K562 (cell line): ENCODE data around the gene NAV2. TPM values are rescaled to one million over a fixed set of nuclear protein-coding genes. Genes with fewer than 3 reads are reported as not detected.
A peak's percentile ranks its signal among the peaks of the same experiment; 100 is the strongest.

ENCODE experiments used
- ATAC-seq: fragments of 200-7000 bp; cut with Tn5 transposase; 3 replicates; pipeline ENCODE4 v1.9.1; 2020; ENCODE audit warnings: moderate library complexity
- BruUV-seq: library from RNA; stranded (reverse); fragments of 400-500 nt; replicated peaks from 2 replicates; lab custom pipeline; 2021; lab: Mats Ljungman, UMichigan
- CTCF ChIA-PET: fragments of 300-600 bp; formaldehyde crosslinking; extraction: SDS; loops from one replicate; lab custom pipeline; 2021; ENCODE audit warnings: low intra/inter-chr PET ratio; lab: Yijun Ruan, JAX
- POLR2A ChIA-PET: fragments of 300-600, 350-650 bp; sonication (Branson Sonifier 250); formaldehyde crosslinking; extraction: SDS; loops from one replicate; lab custom pipeline; 2021; ENCODE audit warnings: antibody characterized with exemption, inconsistent platforms; lab: Yijun Ruan, JAX
- DNase-seq, 4 experiments: peaks; one replicate each; pipeline versions ENCODE4 v3.0.0 to v3.0.0-alpha.2; 2011 to 2018; ENCODE audit warnings: low spot score in 3 of 4, mixed read lengths in 3 of 4; ENCODE audit errors: extremely low read depth in 1 of 4
- FAIRE-seq: peaks from 2 replicates; lab custom pipeline; 2011; peaks lifted over from hg19 to GRCh38; lab: Jason Lieb, UNC
- H2AFZ ChIP-seq: 2 replicates; pipeline ENCODE4 v1.6.0; 2011; ENCODE audit warnings: low read depth, low read length, control low read depth, inconsistent platforms
- H3K27ac ChIP-seq: fragments of 200-600 bp; 3 replicates; pipeline ENCODE4 v1.8.0; 2011; ENCODE audit warnings: low read depth, mild to moderate bottlenecking, control low read depth, inconsistent platforms, low read length, moderate library complexity, mixed read lengths; ENCODE audit errors: extremely low read depth
- H3K27me3 ChIP-seq, 2 experiments: fragments of 300-600 bp in 1 of 2; 2 replicates in 1 of 2; 3 replicates in 1 of 2; pipeline versions ENCODE4 v1.6.0 to v1.8.0; 2011; ENCODE audit warnings: inconsistent platforms in 2 of 2, low read length in 2 of 2, mild to moderate bottlenecking in 1 of 2, mixed read lengths in 1 of 2, moderate library complexity in 1 of 2; ENCODE audit not compliant: control insufficient read depth in 2 of 2, insufficient read depth in 2 of 2
- H3K36me3 ChIP-seq: fragments of 300-600 bp; 3 replicates; pipeline ENCODE4 v1.8.0; 2011; ENCODE audit warnings: mild to moderate bottlenecking, low read length, inconsistent platforms; ENCODE audit not compliant: control insufficient read depth, insufficient read depth
- H3K4me1 ChIP-seq, 2 experiments: fragments of 200-600 bp in 1 of 2; replicated peaks in 1 of 2; 2 replicates in 1 of 2; 3 replicates in 1 of 2; pipeline versions ENCODE4 v1.5.1 to v1.8.0; 2011; ENCODE audit warnings: inconsistent platforms in 2 of 2, low read length in 2 of 2, mild to moderate bottlenecking in 1 of 2, mixed read lengths in 1 of 2, moderate library complexity in 1 of 2; ENCODE audit not compliant: control insufficient read depth in 2 of 2, insufficient read depth in 2 of 2
- H3K4me2 ChIP-seq: 2 replicates; pipeline ENCODE4 v1.6.1; 2011; ENCODE audit warnings: low read length, control low read depth, inconsistent platforms, mixed read lengths; ENCODE audit not compliant: insufficient read depth
- H3K4me3 ChIP-seq: fragments of 200-600 bp; sonication (generic), shearing (Covaris generic); 2 replicates; pipeline ENCODE4 v1.5.1; 2016; ENCODE audit warnings: control low read depth, inconsistent platforms
- H3K79me2 ChIP-seq: fragments of 200-600 bp; 3 replicates; pipeline ENCODE4 v1.8.0; 2011; ENCODE audit warnings: low read length, inconsistent platforms; ENCODE audit not compliant: control insufficient read depth, insufficient read depth
- H3K9ac ChIP-seq, 2 experiments: 2 replicates each; pipeline versions ENCODE4 v1.6.0 to v1.6.1; 2011; ENCODE audit warnings: low read depth in 2 of 2, low read length in 2 of 2, control low read depth in 1 of 2, inconsistent platforms in 1 of 2, mild to moderate bottlenecking in 1 of 2, mixed read lengths in 1 of 2; ENCODE audit not compliant: insufficient read depth in 1 of 2
- H3K9me1 ChIP-seq: one replicate; pipeline ENCODE4 v1.6.0; 2011; ENCODE audit warnings: inconsistent platforms, mild to moderate bottlenecking, low read length, moderate library complexity; ENCODE audit not compliant: control insufficient read depth, insufficient read depth
- H3K9me3 ChIP-seq: replicated peaks from 2 replicates; pipeline ENCODE4 v1.5.1; 2011; ENCODE audit warnings: low read depth, low read length, inconsistent platforms; ENCODE audit not compliant: control insufficient read depth, insufficient read depth
- H4K20me1 ChIP-seq: replicated peaks from 2 replicates; pipeline ENCODE4 v1.6.1; 2011; ENCODE audit warnings: low read length, inconsistent platforms, mixed read lengths; ENCODE audit not compliant: control insufficient read depth, insufficient read depth
- BRD9 ChIP-seq: fragments of 450-650 bp; IDR thresholded peaks from 2 replicates; pipeline ENCODE4 v1.6.1; 2018; ENCODE audit warnings: low read depth; ENCODE audit not compliant: partially characterized antibody
- CREB1 ChIP-seq, 2 experiments: sonication (generic) in 1 of 2; formaldehyde crosslinking in 1 of 2; IDR thresholded peaks; 2 replicates each; pipeline versions ENCODE4 v1.6.1 to v1.8.0; 2012 to 2022; ENCODE audit warnings: inconsistent platforms in 1 of 2, mild to moderate bottlenecking in 1 of 2, missing genetic modification reagents in 1 of 2, moderate library complexity in 1 of 2
- DEAF1 ChIP-seq: fragments of 450-650 bp; formaldehyde crosslinking; IDR thresholded peaks from 2 replicates; pipeline ENCODE4 v1.4.0; 2020; ENCODE audit warnings: mild to moderate bottlenecking, moderate library complexity
- ELF1 ChIP-seq: fragments of 200-800 bp; sonication (Bioruptor generic); IDR thresholded peaks from 2 replicates; pipeline ENCODE4 v1.6.1; 2016; ENCODE audit warnings: missing genetic modification characterization, missing compliant biosample characterization
- HDAC3 ChIP-seq: fragments of 450-650 bp; IDR thresholded peaks from 2 replicates; pipeline ENCODE4 v1.6.1; 2018; ENCODE audit warnings: borderline replicate concordance, mild to moderate bottlenecking, moderate library complexity; ENCODE audit not compliant: partially characterized antibody
- L3MBTL2 ChIP-seq: fragments of 450-650 bp; IDR thresholded peaks from 2 replicates; pipeline ENCODE4 v1.6.1; 2016; ENCODE audit warnings: mild to moderate bottlenecking, moderate library complexity
- RBM39 ChIP-seq: fragments of 200-400 bp; formaldehyde crosslinking; optimal IDR thresholded peaks from 2 replicates; pipeline ENCODE3; 2018; ENCODE audit warnings: low read depth, low read length
- SP2 ChIP-seq: IDR thresholded peaks from 2 replicates; pipeline ENCODE4 v1.6.1; 2011; ENCODE audit warnings: mild to moderate bottlenecking, low read depth, low read length, moderate library complexity; ENCODE audit not compliant: poor library complexity, severe bottlenecking; ENCODE audit errors: extremely low read depth
- SRF ChIP-seq, 2 experiments: fragments of 250-450, 450-650 bp in 1 of 2; sonication (Bioruptor Pico) in 1 of 2; sonication (generic) in 1 of 2; formaldehyde crosslinking; IDR thresholded peaks; 2 replicates each; pipeline versions ENCODE4 v1.5.0 to v1.5.1; 2020 to 2022; ENCODE audit warnings: mild to moderate bottlenecking in 1 of 2, missing genetic modification reagents in 1 of 2
- ZBTB11 ChIP-seq, 3 experiments: fragments of 200-800 bp in 1 of 3; fragments of 250-450 bp in 1 of 3; fragments of 450-650 bp in 1 of 3; sonication (Bioruptor Pico) in 1 of 3; sonication (Bioruptor generic) in 1 of 3; formaldehyde crosslinking in 1 of 3; IDR thresholded peaks; 2 replicates each; pipeline versions ENCODE4 v1.6.1 to v1.8.0; 2016 to 2022; ENCODE audit warnings: mild to moderate bottlenecking in 2 of 3, missing genetic modification characterization in 2 of 3, missing compliant biosample characterization in 1 of 3, moderate library complexity in 1 of 3
- ZNF263 ChIP-seq: sonication (generic); formaldehyde crosslinking; IDR thresholded peaks from 2 replicates; pipeline ENCODE4 v1.8.0; 2022; ENCODE audit warnings: mild to moderate bottlenecking, missing genetic modification reagents, borderline replicate concordance
- WGBS: fragments of 100-300 bp; shearing (Covaris generic); methylation state at CpG from one replicate; pipeline ENCODE4 v1.1.6; 2016; ENCODE audit warnings: low coverage, mixed read lengths; ENCODE audit not compliant: insufficient coverage; ENCODE audit errors: missing lambda C conversion rate; 5-methylcytosine and 5-hydroxymethylcytosine counted together
- in situ Hi-C: fragments of 300-500 bp; cut with MboI; formaldehyde crosslinking; loops from 4 replicates; pipeline ENCODE4 v1.15.0; 2018; ENCODE audit warnings: inconsistent platforms, mixed read lengths
- intact Hi-C: fragments of 100-400 bp; cut with micrococcal nuclease; formaldehyde crosslinking; loops from 2 replicates; pipeline ENCODE4 v1.14.2; 2022
- polyA plus RNA-seq, 8 experiments: library from polyadenylated mRNA; depleted of rRNA in 4 of 8; stranded (reverse) in 5 of 8; unstranded in 3 of 8; fragments of >200 nt; fragmentation: Nextera tagmentation in 2 of 8; fragmentation: Illumina TruSeq in 1 of 8; extraction: Ambion mirVana in 2 of 8; extraction: Trizol in 1 of 8; gene quantifications; 2 replicates each; pipeline versions ENCODE4 v1.2.1 to v1.2.3, GENCODE V29; 2011 to 2014; ENCODE audit warnings: inconsistent platforms in 1 of 8, missing spikeins in 1 of 8
- total RNA-seq, 7 experiments: library from RNA; depleted of rRNA in 6 of 7; stranded (reverse); fragments of >200 nt in 6 of 7; fragmentation: Illumina TruSeq in 2 of 7; extraction: Trizol in 2 of 7; gene quantifications; 2 replicates each; pipeline versions ENCODE4 v1.2.1 to v1.2.3, GENCODE V29; 2011 to 2021; ENCODE audit warnings: low replicate concordance in 1 of 7
- TF ChIP-seq, protein P1 (sequence below): sonication (generic); formaldehyde crosslinking; IDR thresholded peaks from 2 replicates; pipeline ENCODE4 v1.8.1; 2023; ENCODE audit warnings: mild to moderate bottlenecking, missing genetic modification reagents
- TF ChIP-seq, protein P2 (sequence below): sonication (generic); formaldehyde crosslinking; IDR thresholded peaks from 2 replicates; pipeline ENCODE4 v1.8.0; 2022; ENCODE audit warnings: mild to moderate bottlenecking, missing genetic modification reagents

Gene NAV2
- total and polyA plus RNA-seq, 9 of the 15 experiments (the other 6 are each of a cell fraction or from before 2014, with no cell fraction given): 0.03 to 0.35 (median 0.05) TPM

DNA sequence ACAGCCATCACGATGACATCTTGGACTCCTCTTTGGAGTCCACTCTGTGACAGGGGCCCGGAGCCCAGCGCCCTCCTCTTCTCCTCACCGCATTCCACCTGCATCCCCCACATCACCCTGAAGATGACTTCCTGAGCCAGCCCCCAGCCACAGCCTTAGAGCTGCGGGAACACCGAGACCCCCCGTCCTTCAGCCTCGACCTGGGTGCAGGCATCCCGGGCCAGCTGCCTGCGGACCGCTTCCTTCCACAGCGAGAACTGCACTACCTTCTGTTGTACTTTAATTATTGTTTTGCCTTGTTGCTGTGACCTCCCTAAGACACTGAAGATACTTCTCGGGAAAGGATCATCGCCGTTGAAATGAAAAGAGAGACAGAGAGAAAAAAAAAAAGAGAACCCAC is 405.6 kb downstream of the NAV2 start:
- intact Hi-C loops: no loop called here
- DNase-seq: no peak
- in situ Hi-C loops: no loop called here
- H3K9ac ChIP-seq: no peak overlapping the region
- no peak for FAIRE-seq
- no peak overlapping the region for H3K27ac ChIP-seq
- peaks cover 3 to 13% of the 10 kb centered on the region in 2 experiments; a peak in 4 of 5 replicates for H3K4me1 ChIP-seq
- H3K36me3 ChIP-seq: no peaks in the 10 kb centered on the region
- CTCF ChIA-PET: no interaction called here
- no peaks in the 10 kb centered on the region for H3K9me3 ChIP-seq
- no peaks in the 10 kb centered on the region for H3K79me2 ChIP-seq
- WGBS: 30% methylated on average over 15 of the region's 15 CpGs
- H4K20me1 ChIP-seq: no peaks in the 10 kb centered on the region
- H2AFZ ChIP-seq: 0 out of 2 replicates have a peak overlapping the region, but pooled peaks have one; percentile 81
- no peaks in the 10 kb centered on the region for H3K9me1 ChIP-seq
- no peak overlapping the region for H3K4me2 ChIP-seq
- POLR2A ChIA-PET: no interaction called here
- H3K27me3 ChIP-seq: peaks cover 0 to 6% of the 10 kb centered on the region in 2 experiments; a peak in 2 of 5 replicates
- no TSS peak for BruUV-seq
- H3K4me3 ChIP-seq: no peak overlapping the region
- no peak for ATAC-seq
- TF ChIP-seq ELF1 (no peak), SRF (CRISPR knock-in tag; IDR thresholded peaks at IDR 0.05) (no peak), ZNF263 (CRISPR knock-in tag) (no peak), CREB1 (IDR thresholded peaks at IDR 0.05) (no peak), CREB1 (CRISPR knock-in tag; IDR thresholded peaks at IDR 0.05) (no peak), L3MBTL2 (no peak), HDAC3 (no peak), DEAF1 (CRISPR knock-in tag) (no peak), ZBTB11 (CRISPR knock-in tag; IDR thresholded peaks at IDR 0.05) (no peak), BRD9 (no peak), RBM39 (no peak), SP2 (no peak)
- TF ChIP-seq, protein P1, sequence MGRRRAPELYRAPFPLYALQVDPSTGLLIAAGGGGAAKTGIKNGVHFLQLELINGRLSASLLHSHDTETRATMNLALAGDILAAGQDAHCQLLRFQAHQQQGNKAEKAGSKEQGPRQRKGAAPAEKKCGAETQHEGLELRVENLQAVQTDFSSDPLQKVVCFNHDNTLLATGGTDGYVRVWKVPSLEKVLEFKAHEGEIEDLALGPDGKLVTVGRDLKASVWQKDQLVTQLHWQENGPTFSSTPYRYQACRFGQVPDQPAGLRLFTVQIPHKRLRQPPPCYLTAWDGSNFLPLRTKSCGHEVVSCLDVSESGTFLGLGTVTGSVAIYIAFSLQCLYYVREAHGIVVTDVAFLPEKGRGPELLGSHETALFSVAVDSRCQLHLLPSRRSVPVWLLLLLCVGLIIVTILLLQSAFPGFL (CRISPR knock-in tag): no peak
- TF ChIP-seq, protein P2, sequence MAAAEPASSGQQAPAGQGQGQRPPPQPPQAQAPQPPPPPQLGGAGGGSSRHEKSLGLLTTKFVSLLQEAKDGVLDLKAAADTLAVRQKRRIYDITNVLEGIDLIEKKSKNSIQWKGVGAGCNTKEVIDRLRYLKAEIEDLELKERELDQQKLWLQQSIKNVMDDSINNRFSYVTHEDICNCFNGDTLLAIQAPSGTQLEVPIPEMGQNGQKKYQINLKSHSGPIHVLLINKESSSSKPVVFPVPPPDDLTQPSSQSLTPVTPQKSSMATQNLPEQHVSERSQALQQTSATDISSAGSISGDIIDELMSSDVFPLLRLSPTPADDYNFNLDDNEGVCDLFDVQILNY (CRISPR knock-in tag): no peak
